KMS-11 (cell line): ENCODE data around the gene RPN1.

Experiments
- H2AFZ ChIP-seq: fragments of 200-600 bp; sonication (generic); 2 replicates; pipeline ENCODE4 v1.6.1; 2016; ENCODE audit warnings: antibody characterized with exemption, mixed run types, low read depth
- H3K27ac ChIP-seq: fragments of 200-600 bp; sonication (generic); 2 replicates; pipeline ENCODE4 v1.6.1; 2016; ENCODE audit warnings: mild to moderate bottlenecking, mixed run types
- H3K27me3 ChIP-seq: fragments of 200-600 bp; sonication (generic); 2 replicates; pipeline ENCODE4 v1.6.1; 2017; ENCODE audit warnings: mild to moderate bottlenecking, low read depth, mixed run types, moderate library complexity; ENCODE audit not compliant: insufficient read depth
- H3K36me3 ChIP-seq: fragments of 200-600 bp; sonication (generic); 2 replicates; pipeline ENCODE4 v1.6.1; 2017; ENCODE audit warnings: mild to moderate bottlenecking, mixed run types; ENCODE audit not compliant: insufficient read depth
- H3K4me1 ChIP-seq: fragments of 200-600 bp; sonication (generic); 2 replicates; pipeline ENCODE4 v1.6.1; 2016; ENCODE audit warnings: mild to moderate bottlenecking, low read depth, mixed run types; ENCODE audit not compliant: poor library complexity, severe bottlenecking
- H3K4me2 ChIP-seq: fragments of 200-600 bp; sonication (generic); 2 replicates; pipeline ENCODE4 v1.7.0; 2016; ENCODE audit warnings: mild to moderate bottlenecking, mixed run types
- H3K4me3 ChIP-seq: fragments of 200-600 bp; sonication (generic); IDR thresholded peaks from 2 replicates; pipeline ENCODE4 v1.6.1; 2017; ENCODE audit warnings: low read depth, low read length, mixed read lengths; ENCODE audit not compliant: insufficient read depth
- H3K79me2 ChIP-seq: fragments of 200-600 bp; sonication (generic); 2 replicates; pipeline ENCODE4 v1.6.1; 2016; ENCODE audit warnings: low read depth, mixed run types; ENCODE audit not compliant: insufficient read depth
- H3K9ac ChIP-seq: fragments of 200-600 bp; sonication (generic); 2 replicates; pipeline ENCODE4 v1.6.1; 2016; ENCODE audit warnings: mild to moderate bottlenecking, mixed run types
- H4K20me1 ChIP-seq: fragments of 200-600 bp; sonication (generic); 2 replicates; pipeline ENCODE4 v1.6.1; 2016; ENCODE audit warnings: mild to moderate bottlenecking, mixed run types; ENCODE audit not compliant: insufficient read depth
- TF ChIP-seq, protein P1 (sequence below): fragments of 200-600 bp; sonication (generic); conservative IDR thresholded peaks from 2 replicates; pipeline ENCODE4 v1.6.1; 2017; ENCODE audit warnings: low read depth, mild to moderate bottlenecking, antibody characterized with exemption, low read length, moderate library complexity, mixed read lengths

The RPN1 gene

DNA sequence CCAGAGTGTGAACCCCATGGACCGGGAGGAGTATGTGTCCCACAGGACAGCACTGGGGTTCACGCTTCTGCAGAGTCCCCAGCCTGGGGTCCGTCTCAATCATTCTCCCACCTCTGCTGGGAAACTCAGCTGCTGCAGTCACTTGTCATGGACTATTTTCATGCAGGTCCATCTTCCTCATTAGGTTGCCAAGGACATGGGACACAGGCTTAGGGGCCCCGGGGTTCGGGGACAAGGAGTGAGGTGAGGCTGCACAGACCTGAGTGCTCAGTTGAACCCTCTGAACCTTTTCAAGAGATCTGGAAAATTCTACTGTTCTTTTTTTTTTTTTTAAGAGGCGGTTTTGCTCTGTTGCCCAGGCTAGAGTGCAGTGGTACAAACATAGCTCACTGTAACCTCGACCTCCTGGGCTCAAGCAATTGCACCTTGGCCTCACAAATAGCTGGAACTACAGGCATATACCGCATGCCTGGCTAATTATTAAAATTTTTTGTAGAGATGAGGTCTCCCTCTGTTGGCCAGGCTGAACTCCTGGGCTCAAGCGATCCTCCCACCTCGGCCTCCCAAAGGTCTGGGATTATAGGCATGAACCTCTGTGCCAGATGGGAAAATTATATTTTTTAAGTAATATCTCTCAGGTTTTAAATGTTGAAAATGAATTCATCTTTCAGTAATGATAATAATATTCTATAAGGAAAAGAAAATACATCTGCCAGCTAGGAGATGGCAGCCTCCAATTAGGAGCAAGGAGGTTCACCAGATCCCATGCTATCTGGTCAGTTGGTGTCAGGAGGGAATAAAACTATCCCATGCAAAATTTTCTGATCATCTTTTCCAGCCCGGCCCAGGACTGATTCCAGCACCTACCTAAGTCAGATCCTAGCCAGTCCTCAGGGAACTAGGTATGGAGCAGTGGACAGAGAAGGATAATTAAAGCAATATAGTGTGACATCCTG, 45.2 kb downstream of the RPN1 start:
- no peak overlapping the region for H3K4me2 ChIP-seq
- TF ChIP-seq, protein P1, sequence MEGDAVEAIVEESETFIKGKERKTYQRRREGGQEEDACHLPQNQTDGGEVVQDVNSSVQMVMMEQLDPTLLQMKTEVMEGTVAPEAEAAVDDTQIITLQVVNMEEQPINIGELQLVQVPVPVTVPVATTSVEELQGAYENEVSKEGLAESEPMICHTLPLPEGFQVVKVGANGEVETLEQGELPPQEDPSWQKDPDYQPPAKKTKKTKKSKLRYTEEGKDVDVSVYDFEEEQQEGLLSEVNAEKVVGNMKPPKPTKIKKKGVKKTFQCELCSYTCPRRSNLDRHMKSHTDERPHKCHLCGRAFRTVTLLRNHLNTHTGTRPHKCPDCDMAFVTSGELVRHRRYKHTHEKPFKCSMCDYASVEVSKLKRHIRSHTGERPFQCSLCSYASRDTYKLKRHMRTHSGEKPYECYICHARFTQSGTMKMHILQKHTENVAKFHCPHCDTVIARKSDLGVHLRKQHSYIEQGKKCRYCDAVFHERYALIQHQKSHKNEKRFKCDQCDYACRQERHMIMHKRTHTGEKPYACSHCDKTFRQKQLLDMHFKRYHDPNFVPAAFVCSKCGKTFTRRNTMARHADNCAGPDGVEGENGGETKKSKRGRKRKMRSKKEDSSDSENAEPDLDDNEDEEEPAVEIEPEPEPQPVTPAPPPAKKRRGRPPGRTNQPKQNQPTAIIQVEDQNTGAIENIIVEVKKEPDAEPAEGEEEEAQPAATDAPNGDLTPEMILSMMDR = no peak
- no peaks in the 10 kb centered on the region for H3K4me1 ChIP-seq
- no peaks in the 10 kb centered on the region for H4K20me1 ChIP-seq
- no peaks in the 10 kb centered on the region for H3K36me3 ChIP-seq
- no peak overlapping the region for H3K4me3 ChIP-seq
- H3K27me3 ChIP-seq = no peaks in the 10 kb centered on the region
- H3K79me2 ChIP-seq = no peaks in the 10 kb centered on the region
- no peak overlapping the region for H3K27ac ChIP-seq
- H3K9ac ChIP-seq = no peak overlapping the region
- H2AFZ ChIP-seq = no peak overlapping the region

DNA sequence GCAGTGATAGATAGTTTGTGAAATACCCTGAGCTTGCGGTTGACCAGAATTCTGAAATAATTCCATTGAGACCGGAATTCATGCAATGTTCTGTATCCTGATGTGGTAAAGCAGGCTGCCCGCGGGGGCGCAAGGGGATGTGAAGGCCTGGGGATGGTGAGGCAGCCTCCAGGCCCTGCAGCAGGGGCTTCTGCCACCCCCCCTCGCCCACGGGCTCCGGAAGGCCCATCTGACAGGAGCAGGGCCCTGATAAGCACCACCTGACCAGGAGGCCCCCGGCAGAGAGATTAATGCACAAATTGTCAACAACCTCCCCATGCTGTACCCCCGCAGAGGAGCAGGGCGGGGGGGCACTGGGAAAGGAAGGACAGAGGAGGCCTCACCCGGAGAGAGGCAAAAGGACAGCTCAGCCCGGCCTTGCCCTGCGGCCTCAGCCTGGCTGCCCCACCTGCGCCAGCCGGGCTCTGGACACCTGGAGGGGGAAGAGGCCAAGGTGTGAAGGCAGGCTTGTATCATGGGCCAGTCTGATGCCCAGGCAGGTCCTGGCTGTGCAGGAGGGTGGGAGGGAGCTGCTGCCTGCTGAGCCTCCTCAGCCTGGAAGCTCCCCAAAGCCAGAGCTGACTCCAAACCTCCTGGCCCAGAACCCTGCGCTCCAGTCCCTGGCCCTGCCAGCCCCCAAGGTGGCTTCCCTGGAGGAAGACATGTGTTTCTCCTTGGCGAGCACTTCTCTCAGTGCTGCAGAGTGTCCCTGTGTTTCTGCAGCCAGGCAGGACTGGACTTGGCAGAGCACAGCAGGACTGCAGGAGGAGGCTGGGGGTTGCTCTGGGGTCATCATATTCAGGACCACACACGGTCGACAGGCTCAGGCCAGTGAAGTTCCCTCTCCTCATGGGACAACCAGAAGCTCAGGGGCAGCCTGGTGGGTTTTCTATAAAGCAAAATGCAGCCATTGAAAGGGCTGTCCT, 46.5 kb downstream of the RPN1 start:
- Histone ChIP-seq H3K27me3 (no peaks in the 10 kb centered on the region), H3K79me2 (no peaks in the 10 kb centered on the region), H2AFZ (no peak overlapping the region), H3K27ac (no peak overlapping the region), H3K4me3 (no peak overlapping the region), H3K4me1 (no peaks in the 10 kb centered on the region), H3K4me2 (no peak overlapping the region), H3K36me3 (no peaks in the 10 kb centered on the region), H4K20me1 (no peaks in the 10 kb centered on the region), H3K9ac (no peak overlapping the region)
- TF ChIP-seq, protein P1 = no peak

DNA sequence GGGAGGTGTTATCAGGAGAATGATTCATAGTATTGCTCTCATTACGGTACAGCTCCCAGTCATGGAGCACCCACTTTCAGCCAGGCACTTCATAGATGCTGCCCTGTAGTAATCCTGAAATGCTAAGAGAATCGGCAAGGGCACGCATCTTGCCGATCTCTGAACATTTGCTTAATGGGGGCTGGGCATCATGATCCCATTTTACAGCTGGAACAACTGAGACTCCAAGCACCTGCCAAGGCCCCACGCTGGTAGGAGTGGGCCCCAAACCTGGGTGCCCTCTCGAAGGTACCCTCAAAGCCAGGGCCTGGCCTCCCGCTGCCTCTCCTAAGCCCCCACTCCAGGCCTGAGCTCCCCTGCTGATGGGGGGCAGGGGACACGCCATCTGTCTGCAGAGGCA, 47.3 kb downstream of the RPN1 start:
- Histone ChIP-seq H3K79me2 (no peaks in the 10 kb centered on the region), H3K4me1 (no peaks in the 10 kb centered on the region), H3K4me3 (no peak overlapping the region), H3K36me3 (no peaks in the 10 kb centered on the region), H3K27ac (no peak overlapping the region), H3K4me2 (no peak overlapping the region), H2AFZ (no peak overlapping the region), H3K27me3 (no peaks in the 10 kb centered on the region), H4K20me1 (no peaks in the 10 kb centered on the region), H3K9ac (no peak overlapping the region)
- TF ChIP-seq, protein P1 = no peak

GRCh38 chr3:128598884-128599664, 51.5 kb downstream of the RPN1 start:
- H3K9ac ChIP-seq = no peak overlapping the region
- no peak overlapping the region for H3K4me2 ChIP-seq
- TF ChIP-seq, protein P1 = no peak

More at GRCh38 chr3:128598884-128599664, 51.5 kb downstream of the RPN1 start:
- no peaks in the 10 kb centered on the region for H3K79me2 ChIP-seq
- H3K4me3 ChIP-seq = no peak overlapping the region
- H2AFZ ChIP-seq = no peak overlapping the region
- no peaks in the 10 kb centered on the region for H3K27me3 ChIP-seq
- H3K27ac ChIP-seq = no peak overlapping the region
- no peaks in the 10 kb centered on the region for H3K36me3 ChIP-seq
- no peaks in the 10 kb centered on the region for H4K20me1 ChIP-seq
- H3K4me1 ChIP-seq = no peaks in the 10 kb centered on the region
